HG02973 (cell line): ENCODE data around the gene AURKB.
"Not testable (repeated sequence)": the region's sequence is repeated elsewhere in the genome, so short reads cannot be mapped to it uniquely, and the experiment has no call there.

Source experiments
- ATAC-seq: cut with Tn5 transposase; IDR thresholded peaks from one replicate; pipeline ENCODE4 v1.9.1; 2021; ENCODE audit warnings: moderate library complexity; ENCODE audit not compliant: unreplicated experiment

The AURKB gene

DNA sequence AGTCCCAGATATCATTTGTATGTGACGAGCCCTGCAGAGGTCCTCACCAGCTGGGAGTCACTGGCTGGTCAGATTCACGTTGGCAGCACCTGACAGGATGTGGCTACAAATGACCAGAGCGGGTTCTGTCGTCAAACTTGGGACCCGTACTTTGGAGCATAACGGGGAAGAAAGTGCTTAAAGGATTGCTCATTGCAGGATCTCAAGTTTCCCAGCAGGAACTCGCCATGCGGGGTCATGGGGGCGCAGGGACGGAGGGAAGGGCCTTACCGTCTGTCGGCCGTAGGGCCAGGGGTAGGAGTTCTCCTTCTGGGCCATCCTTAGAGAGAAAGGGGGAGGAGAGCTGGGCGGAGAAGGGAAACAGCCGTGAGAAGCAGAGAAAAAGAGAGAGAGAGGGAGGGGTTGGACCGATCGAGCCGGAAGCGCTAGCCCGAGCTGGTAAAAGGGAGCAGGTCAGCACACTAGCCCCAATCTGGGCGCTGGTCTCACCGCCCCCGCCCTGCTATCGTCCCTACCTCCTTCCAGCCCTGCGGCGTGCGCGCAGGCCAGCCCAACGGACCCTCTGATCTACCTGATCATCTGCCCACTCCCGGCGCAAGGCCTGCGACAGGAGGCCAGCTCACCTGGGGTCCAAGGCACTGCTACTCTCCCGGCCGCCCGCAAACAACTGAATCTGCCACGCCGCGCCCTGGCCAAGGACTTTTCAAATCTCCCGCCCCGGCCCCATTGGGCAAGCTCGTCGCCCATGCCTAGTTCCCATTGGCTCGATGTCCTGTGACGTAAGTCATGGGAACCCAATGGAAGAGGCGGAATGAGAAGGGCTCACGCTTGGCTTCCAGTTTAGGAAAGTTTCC is at the start of gene AURKB:
AURKB (minus strand) TSS at position 669 of the 854 bp plus-strand sequence; CDS start at position 318, 351 bp downstream.
- ATAC-seq = peak; percentile 77

DNA sequence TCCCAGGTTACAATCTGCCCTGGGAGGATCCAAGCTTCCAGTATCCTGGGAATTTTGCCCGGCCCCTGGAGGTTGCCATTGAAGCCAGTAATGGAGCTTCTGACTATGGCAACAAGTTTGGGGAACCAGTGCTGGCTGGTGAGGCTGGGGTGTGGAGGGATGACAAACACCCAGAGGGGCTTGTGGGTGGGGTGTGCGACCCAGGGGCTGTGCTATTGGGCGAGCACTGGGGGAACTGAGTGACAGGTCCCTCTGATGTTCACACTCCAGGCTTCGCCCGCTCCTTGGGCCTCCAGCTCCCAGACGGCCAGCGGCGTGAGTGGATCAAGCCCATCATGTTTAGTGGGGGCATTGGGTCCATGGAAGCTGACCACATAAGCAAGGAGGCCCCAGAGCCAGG is 47.4 kb upstream of the AURKB start:
- ATAC-seq = no peak

DNA sequence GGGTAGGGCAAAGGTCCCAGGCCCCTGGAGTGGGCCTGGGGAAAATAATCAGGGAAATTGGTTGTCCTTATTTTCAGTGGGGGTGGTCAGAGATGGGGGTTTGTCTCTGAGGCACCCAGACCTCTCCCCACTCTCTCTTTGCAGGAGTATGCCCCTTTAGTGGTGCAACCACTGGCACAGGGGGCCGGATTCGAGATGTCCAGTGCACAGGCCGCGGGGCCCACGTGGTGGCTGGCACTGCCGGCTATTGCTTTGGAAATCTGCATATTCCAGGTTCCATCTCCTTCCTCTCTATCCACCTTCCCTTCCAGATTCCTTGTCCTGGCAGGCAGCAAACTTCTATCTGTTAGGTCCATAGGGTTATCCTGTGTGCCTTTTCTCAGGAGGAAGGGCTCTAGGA is 46.3 kb upstream of the AURKB start:
- no peak for ATAC-seq

DNA sequence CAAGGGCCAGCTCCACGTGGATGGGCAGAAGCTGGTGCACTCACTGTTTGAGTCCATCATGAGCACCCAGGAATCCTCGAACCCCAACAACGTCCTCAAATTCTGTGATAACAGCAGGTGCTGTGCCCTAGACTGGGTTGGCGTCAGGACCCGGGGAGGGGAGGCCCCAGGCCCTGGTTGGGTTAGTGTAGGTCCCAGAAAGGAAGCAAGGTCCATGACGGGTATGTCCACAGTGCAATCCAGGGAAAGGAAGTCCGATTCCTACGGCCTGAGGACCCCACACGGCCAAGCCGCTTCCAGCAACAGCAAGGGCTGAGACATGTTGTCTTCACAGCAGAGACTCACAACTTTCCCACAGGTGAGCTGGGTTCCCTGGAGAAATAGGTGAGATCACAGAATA is 45.9 kb upstream of the AURKB start:
- ATAC-seq = no peak

DNA sequence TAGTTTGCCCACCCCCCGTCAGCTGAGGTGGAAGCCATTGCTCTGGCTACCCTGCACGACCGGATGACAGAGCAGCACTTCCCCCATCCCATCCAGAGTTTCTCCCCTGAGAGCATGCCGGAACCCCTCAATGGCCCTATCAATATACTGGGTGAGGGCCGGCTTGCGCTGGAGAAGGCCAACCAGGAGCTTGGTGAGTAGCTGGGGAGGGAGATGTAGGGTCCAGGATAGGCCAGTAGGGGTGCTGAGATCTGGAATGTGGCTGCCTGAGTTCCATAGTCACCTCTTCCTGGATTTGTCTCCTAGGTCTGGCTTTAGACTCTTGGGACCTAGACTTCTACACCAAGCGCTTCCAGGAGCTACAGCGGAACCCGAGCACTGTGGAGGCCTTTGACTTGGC is 45.1 kb upstream of the AURKB start:
- no peak for ATAC-seq

DNA sequence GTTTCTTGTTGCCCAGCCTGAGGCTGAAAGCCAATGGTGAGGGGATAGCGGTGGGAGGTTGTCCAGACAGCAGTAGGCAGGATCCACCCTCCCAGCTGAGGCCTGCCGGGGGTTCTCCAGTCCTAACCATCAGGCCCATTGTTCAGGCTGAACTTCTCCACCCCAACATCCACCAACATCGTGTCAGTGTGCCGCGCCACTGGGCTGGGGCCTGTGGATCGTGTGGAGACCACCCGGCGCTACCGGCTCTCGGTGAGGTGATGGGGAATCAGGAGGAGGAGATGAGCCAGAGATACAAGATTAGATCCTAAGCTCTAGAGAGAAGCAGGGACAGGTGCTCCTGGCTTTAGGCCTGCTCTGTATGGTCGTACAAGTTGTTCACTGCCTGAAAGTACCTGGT is 44.5 kb upstream of the AURKB start:
- no peak for ATAC-seq

DNA sequence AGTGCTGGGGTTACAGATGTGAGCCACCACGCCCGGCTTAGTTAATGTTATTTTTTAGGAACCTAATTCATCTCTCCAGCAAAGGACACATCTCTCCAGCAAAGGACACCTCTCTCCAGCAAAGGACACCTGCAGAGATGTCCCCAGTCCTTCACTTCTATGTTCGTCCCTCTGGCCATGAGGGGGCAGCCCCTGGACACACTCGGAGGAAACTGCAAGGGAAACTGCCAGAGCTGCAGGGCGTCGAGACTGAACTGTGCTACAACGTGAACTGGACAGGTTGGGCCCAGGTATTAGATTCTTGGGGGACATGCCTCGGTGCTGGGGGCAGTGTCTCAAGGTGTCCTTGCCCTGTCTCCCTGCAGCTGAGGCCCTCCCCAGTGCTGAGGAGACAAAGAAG is 43.4 kb upstream of the AURKB start:
- ATAC-seq = no peak

DNA sequence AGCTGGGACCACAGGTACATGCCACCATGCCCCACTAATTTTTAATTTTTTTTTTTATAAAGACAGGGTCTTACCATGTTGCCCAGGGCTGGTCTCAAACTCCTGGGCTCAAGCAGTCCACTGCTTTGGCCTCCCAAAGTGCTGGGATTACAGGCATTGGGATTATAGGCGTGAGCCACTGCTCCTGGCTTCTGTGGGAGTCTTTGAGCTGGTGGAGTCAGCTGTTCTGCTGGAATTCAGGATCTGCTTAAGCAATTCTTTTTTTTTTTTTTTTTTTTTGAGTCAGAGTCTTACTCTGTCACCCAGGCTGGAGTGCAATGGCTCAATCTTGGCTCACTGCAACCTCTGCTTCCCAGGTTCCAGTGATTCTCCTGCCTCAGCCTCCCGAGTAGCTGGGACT is 41.0 kb upstream of the AURKB start:
- ATAC-seq = not testable (repeated sequence)

DNA sequence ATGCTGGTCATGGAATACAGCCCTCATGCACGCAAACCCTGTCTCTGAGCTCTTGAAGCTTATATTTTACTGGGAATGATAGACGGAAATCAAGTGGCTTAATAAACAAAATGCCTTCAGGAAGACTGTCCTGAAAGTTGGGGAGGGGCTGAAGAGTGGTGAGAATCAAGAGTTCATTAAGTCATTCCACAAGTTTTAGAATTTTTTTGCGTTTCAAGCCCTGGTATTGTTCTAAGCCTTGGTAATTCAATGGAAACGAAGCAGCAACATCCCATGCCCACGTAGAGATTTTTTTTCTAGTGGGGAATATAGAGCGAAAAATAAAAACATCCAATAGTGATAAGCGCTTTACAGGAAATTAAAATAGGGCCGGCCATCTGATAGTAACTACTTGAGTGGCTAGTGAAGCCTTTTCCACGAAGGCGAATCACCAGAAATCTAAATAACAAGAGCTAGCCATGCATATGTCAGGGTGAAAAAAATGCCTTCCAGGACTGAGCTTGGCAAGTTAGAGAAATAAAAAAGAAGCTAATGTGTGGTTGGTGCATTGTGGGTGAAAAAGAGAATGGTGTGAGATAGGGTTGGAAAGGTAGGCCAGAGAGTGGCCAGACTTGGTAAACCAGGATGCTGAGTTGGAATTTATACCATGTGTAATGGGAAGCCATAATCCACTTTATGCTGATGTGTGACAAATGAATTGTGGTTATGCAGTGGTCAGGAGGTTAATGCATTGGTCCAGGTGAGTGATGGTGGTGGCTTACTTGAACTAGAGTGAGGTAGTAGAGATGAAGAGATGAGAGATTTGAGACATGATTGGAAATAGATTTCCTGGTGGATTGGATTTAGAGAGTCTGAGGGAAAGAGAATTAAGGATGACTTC is 39.5 kb upstream of the AURKB start:
- ATAC-seq = no peak

DNA sequence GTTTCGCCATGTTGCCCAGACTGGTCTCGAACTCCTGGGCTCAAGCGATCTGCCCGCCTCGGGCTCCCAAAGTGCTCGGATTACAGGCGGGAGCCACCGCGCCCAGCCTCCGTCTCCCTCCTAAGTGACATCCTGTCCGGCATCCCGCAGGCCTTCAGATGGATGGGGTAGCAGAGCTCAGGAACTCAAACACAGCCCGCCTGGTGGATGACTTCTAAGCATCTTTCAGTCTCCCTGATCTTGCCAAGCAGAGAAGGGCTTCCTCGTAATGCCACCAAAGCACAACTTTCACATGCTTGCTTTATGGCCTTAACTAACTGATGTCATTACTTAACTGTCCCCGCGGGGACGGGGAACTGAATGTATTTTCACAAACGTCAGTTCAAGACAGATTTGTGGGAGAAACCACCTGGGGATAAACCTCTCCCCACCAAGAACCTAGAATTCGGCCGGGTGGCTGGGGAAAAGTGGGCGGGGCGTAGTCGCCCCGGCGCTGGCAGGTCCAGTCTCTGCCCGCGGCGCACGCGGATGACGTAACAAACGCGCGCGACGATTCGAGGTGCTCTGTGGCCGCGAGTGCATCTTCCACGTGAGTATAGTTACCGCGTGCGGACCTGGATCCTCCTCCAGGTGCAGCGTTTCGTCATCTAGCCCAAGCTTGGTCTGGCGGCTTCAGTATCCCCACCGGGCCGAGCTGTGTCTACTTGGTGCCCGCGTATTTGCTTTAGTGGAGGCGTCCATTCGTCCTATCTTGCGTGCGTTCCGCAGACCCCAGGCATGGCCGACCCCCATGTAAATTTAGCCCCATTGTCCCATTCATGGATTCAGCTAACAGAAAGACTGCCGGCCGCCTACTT is 38.6 kb upstream of the AURKB start, which contains the start of gene PFAS:
PFAS (plus strand) TSS at position 539 of the 857 bp plus-strand sequence. CDS start 4,649 bp downstream, outside the sequence.
- peak; percentile 52 for ATAC-seq

DNA sequence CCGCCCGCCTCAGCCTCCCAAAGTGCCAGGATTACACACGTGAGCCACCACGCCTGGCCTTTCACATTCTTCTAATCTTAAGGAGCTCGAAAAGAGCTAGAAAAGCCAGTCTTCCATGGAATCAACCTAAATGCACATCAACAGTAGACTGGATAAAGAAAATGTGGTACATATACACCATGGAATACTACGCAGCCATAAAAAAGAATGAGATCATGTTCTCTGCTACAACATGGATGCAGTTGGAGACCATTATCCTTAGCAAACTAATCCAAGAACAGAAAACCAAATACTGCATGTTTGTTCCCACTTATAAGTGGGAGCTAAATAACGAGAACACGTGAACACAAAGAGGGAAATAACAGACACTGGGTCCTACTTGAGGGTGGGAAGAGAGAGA is 34.4 kb upstream of the AURKB start:
- no peak for ATAC-seq

DNA sequence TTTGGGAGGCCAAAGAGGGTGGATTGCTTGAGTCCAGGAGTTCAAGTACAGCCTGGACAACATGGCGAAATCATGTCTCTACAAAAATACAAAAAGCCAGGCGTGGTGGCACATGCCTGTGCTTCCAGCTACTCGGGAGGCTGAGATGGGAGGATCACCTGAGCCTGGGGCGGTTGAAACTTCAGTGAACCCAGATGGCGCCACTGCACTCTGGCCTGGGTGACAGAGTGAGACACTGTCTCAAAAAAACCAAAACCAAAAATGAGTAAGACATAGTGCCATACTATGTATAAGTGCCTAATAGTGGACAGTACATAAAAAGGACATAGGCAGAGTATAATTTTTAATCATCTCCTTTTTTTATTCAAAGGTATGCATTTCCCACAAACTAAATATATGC is 33.5 kb upstream of the AURKB start:
- ATAC-seq = no peak

DNA sequence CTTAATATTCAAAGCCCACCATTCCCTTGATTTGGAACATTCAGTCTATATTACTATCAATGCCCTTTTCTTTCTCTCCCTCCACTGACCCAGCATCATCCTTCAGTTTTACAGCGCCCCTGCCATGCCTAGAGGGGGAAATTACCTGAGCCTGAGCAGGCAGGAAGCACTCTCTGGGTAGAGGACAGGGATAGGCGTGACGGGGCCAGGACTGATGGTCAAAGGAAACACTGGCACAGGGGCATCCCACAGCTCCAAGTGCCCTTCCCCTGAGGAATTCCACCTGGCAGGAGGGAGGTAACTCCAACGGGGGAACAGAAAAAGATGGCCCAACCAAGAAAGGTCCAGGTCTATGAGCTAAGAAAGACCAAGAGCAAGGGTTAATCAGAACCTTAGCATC is 27.5 kb upstream of the AURKB start:
- no peak for ATAC-seq

DNA sequence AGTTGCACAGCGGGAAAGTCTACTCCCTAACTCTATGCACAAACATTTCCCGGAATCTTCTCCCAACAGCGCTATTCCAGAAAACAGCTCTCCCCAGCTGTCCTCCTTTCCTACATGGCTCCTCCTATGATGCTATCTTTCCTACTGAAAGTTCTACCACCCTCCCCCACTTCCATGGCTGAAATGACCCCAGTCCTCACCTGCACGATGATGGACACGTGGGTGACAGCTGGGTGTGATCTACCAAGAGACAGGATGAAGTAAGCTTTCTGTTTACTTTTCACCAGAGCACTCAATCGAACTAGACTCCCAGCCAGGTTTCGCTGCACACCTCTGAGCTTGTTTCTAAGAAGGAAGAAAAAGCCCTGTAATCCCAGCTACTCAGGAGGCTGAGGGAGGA is 26.8 kb upstream of the AURKB start:
- no peak for ATAC-seq

DNA sequence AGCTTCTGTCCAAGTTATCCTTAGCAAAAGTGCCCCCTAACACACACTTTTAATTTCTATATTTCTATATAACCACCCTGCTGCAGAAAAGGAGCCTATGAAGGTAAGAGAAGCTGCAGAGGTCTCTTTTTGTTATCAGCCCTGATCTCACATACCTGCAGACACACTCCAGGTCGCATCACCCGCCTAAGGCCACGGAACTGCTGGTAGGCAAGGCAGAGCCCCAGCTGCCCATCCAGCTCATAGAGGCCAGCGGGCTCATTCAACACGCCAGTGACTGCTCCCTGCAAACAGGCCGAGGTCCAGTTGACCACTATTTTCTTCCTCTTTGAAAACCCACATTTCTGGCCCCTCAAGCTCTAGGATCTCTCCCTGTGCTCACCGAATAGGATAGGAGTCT is 25.3 kb upstream of the AURKB start:
- ATAC-seq = no peak

DNA sequence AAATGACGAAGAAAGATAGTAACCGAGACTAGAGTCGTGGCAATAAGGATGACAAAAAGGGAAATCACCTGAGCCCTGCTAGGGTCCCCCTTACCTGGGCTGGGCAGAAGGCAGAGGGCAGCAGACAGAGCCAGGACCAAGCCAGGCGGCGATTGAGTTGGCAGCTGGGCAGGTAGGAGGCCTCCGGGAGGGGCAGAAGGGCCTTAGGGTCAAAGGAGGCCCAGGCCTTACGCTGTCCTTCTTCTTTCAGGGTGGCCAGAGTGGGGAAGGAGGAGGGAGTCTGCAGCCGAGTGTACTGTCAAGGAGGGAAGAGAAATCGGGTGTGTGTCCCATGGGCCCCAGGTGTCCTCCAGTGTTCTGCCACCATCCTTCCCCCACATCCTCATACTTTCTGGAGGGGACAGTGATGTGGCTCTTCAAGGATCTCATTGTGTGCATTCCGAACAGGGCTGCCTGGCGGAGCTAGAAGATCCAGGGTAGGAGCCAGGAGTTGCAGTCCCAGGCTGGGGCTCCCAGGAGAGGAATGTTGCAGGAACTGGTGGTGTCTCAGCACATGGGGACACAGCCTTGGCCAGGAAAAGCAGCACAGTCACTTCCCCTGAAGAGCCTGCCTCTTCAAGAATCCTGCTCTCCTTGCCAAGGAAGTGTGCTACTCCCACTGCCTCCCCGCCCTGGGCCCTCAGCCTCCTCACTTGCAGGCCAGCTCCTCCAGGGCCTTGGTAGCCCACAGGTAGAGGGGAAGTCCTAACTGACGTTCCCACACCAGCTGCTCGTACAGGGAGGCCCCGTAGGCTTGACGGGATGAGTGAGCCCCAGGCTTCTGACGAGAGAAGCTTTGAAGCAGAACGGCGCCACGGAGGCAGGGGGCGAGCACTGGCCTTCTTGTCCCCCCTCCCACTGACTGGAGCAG is 24.2 kb upstream of the AURKB start:
- ATAC-seq = no peak

DNA sequence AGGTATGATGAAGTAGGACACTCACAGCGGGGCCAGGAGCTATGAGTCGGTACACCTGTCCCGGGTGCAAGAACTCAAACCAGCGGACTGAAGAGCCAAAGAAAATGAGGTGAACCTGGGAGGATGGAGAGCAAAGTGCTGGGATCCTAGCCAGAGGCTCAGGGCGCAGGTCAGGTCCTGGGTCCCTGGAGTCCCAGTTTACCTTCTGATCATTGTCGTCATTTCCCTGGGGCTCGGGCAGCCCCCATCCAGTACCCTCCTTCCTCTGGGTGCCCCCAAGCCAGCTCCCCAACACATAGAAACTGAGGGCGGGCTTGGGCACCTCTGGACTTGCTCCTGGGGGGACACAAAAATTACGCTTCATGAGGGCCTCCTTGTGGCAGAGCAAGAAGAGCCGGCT is 21.3 kb upstream of the AURKB start:
- no peak for ATAC-seq

DNA sequence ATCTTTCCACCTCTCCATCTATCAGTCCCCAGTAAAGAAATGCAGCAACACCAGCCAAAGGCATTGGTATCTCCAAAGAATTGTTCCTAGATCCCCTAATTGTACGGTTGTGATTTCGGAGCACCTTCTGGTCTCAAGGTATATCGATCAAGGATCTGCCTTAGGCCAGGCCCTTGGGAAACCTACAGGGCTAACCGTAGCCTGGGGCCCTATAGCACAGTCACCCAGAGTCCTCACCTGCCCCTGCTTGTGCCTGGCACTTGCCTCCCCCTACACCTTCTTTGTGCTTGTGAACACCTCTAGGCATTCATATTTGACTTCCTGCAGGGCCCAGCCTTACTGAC is 16.8 kb upstream of the AURKB start:
- no peak for ATAC-seq

DNA sequence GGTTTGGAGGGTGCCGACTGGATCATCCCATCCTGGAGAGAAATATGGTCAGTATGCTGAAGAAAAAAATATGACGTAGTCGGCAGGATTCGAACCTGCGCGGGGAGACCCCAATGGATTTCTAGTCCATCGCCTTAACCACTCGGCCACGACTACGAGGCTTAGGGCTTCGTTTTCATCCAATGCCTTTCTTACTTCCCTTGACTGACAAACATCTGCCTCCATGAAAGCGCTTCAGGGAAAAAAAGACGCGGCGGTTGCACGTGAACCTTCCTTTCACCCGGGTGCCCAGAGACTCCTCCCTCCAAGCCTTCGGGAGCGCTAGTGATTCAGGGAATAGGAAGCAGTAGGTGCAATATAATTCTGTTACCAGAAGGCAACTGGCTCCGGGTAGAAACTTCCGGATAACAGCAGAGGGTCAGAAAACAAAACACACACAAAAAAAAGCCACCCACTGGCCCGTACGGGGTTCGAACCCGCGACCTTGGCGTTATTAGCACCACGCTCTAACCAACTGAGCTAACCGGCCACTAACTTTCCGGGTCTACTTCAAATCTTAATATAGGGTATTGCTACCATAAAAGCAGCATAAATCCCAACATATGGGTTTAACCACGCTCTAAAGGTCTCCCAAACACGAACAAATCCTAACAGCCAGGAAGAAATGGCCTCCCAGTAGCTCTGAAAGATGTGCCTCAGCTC is 16.3 kb upstream of the AURKB start:
- no peak for ATAC-seq
